GM12874 (cell line): Measurements from ENCODE around the gene SLC5A6.

Source experiments
- TF ChIP-seq, protein P1 (sequence below): IDR thresholded peaks from 2 replicates; pipeline ENCODE4 v1.5.1; 2011; ENCODE audit warnings: low read depth, mild to moderate bottlenecking, control low read depth, low read length, moderate library complexity; ENCODE audit not compliant: insufficient read depth

Gene SLC5A6

DNA sequence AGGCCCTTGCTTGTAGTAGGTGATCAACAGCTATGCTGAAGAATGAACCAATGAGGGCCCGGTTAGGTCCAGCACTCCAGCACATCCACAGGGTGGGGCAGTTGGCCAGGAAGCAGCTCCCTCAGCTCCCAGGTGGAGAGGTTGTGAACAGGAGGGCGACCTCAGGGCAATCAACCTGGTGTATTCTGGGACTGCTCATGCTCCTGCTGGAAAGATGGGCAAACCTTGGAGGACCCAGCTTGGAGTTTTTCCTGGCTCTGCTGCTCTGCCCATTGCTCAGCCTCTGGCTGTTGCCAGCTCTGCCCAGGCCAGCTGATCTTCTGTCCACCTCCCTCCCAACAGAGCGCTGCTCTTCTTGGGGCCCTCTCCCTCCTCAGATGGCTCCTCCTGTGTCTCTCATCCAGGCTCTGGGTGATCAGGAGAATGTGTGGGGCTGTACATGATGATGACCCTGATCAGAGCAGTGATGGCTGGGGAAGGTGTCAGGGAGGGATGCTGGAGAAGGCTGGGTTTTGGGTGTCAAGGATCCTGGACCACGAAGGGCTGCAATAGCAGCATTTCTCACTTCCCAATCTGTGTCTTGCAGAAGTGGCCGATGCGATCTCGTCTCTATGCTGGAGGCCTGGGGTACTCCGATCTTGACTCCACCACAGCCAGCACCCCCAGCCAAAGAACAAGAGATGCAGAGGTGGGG lies 59.8 kb downstream of the SLC5A6 start:
- TF ChIP-seq, protein P1, sequence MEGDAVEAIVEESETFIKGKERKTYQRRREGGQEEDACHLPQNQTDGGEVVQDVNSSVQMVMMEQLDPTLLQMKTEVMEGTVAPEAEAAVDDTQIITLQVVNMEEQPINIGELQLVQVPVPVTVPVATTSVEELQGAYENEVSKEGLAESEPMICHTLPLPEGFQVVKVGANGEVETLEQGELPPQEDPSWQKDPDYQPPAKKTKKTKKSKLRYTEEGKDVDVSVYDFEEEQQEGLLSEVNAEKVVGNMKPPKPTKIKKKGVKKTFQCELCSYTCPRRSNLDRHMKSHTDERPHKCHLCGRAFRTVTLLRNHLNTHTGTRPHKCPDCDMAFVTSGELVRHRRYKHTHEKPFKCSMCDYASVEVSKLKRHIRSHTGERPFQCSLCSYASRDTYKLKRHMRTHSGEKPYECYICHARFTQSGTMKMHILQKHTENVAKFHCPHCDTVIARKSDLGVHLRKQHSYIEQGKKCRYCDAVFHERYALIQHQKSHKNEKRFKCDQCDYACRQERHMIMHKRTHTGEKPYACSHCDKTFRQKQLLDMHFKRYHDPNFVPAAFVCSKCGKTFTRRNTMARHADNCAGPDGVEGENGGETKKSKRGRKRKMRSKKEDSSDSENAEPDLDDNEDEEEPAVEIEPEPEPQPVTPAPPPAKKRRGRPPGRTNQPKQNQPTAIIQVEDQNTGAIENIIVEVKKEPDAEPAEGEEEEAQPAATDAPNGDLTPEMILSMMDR, result no peak

DNA sequence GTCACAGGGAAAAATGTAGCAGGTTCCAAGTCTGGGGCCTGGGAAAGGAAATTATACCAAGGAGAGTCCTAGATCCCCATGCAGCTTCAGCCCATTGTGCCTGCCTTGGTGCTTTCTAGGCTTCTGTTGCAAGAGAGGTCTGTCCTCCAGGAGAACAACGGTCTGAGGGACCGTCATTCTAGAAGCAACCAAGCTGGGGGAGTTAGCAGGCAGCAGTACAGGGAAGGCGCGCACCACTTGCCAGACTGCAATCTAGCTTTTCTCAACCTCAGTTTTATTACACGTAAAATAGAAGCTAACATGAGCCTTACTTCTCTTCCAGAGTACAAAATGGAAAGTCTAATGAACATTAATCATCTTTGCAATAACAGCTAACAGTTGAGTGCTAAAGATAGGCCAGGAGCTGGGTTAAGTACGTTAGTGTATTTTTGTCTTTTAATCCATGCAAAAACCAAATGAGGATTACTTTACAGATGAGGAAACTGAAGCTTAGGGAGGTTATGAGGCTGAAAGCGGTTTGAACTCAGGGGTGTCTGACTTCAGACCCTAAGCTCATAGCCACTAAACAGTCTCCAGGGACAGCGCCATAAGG lies 61.3 kb downstream of the SLC5A6 start:
- TF ChIP-seq, protein P1, result no peak
